Effector memory CD4-positive, alpha-beta T cell (primary cell): ENCODE results near the gene PWWP2B.
"Not testable (repeated sequence)": the region's sequence is repeated elsewhere in the genome, so short reads cannot be mapped to it uniquely, and the experiment has no call there.

ENCODE experiments used
- DNase-seq, 3 donors: peaks; one replicate each; pipeline ENCODE4 v3.0.0-alpha.2; 2020
- H3K27ac ChIP-seq: 2 replicates; pipeline ENCODE4 v1.7.0; 2013; ENCODE audit warnings: mild to moderate bottlenecking, low read length, moderate library complexity; ENCODE audit not compliant: insufficient read depth, poor library complexity, severe bottlenecking
- H3K27me3 ChIP-seq: replicated peaks from 2 replicates; pipeline ENCODE4 v1.7.0; 2013; ENCODE audit warnings: mild to moderate bottlenecking, low read length; ENCODE audit not compliant: insufficient read depth, control insufficient read depth, poor library complexity, severe bottlenecking
- H3K36me3 ChIP-seq: 2 replicates; pipeline ENCODE4 v1.7.0; 2013; ENCODE audit warnings: mild to moderate bottlenecking, low read length, moderate library complexity; ENCODE audit not compliant: control insufficient read depth, insufficient read depth
- H3K4me1 ChIP-seq: 2 replicates; pipeline ENCODE4 v1.7.0; 2013; ENCODE audit warnings: low read length, mild to moderate bottlenecking; ENCODE audit not compliant: control insufficient read depth, insufficient read depth, poor library complexity, severe bottlenecking
- H3K4me3 ChIP-seq: 2 replicates; pipeline ENCODE4 v1.7.0; 2013; ENCODE audit warnings: low read length, low read depth, mild to moderate bottlenecking; ENCODE audit not compliant: insufficient read depth, poor library complexity, severe bottlenecking
- H3K9me3 ChIP-seq: 2 replicates; pipeline ENCODE4 v1.7.0; 2013; ENCODE audit warnings: mild to moderate bottlenecking, low read length, moderate library complexity; ENCODE audit not compliant: control insufficient read depth
- total RNA-seq, 3 donors: gene quantifications; one replicate each; lab custom pipeline; 2026; lab: John Stamatoyannopoulos, UW

PWWP2B gene
- 11.4 to 20.2 (median 19.0) reads per million in 3 donors for total RNA-seq

- peak within 1 kb of the TSS; percentile 65 for H3K27ac ChIP-seq
- peak within 1 kb of the TSS; percentile 66 for H3K4me3 ChIP-seq
- H3K27me3 ChIP-seq: no peaks in the 10 kb centered on the region
- no peaks in the 10 kb centered on the region for H3K36me3 ChIP-seq
- peak; percentile 44 to 54 (median 45) for DNase-seq
- no peaks in the 10 kb centered on the region for H3K9me3 ChIP-seq
- peaks cover 19% of the 10 kb centered on the region for H3K4me1 ChIP-seq
Observed at GRCh38 chr10:132397036-132397541, at the start of gene PWWP2B. PWWP2B (plus strand) TSS chr10:132397200; CDS start chr10:132397227, 27 bp downstream.

GRCh38 chr10:132347211-132347930, 49.6 kb upstream of the PWWP2B start:
- Histone ChIP-seq H3K27ac (no peak overlapping the region), H3K36me3 (no peaks in the 10 kb centered on the region), H3K4me1 (no peaks in the 10 kb centered on the region), H3K9me3 (peaks cover under 1% of the 10 kb centered on the region), H3K27me3 (no peaks in the 10 kb centered on the region), H3K4me3 (no peak overlapping the region)
- no peak for DNase-seq

GRCh38 chr10:132347931-132348267, 49.1 kb upstream of the PWWP2B start:
- no peak for DNase-seq
- no peaks in the 10 kb centered on the region for H3K9me3 ChIP-seq
- H3K36me3 ChIP-seq: no peaks in the 10 kb centered on the region
- H3K4me1 ChIP-seq: no peaks in the 10 kb centered on the region
- H3K27ac ChIP-seq: no peak overlapping the region
- no peak overlapping the region for H3K4me3 ChIP-seq
- H3K27me3 ChIP-seq: no peaks in the 10 kb centered on the region

GRCh38 chr10:132349766-132350165, 47.2 kb upstream of the PWWP2B start:
- H3K27ac ChIP-seq: no peak overlapping the region
- no peak for DNase-seq

GRCh38 chr10:132350391-132350790, 46.6 kb upstream of the PWWP2B start:
- Histone ChIP-seq H3K27ac (no peak overlapping the region), H3K27me3 (no peaks in the 10 kb centered on the region), H3K9me3 (no peaks in the 10 kb centered on the region), H3K4me3 (no peak overlapping the region), H3K36me3 (no peaks in the 10 kb centered on the region), H3K4me1 (no peaks in the 10 kb centered on the region)
- no peak for DNase-seq

More at GRCh38 chr10:132349766-132350165, 47.2 kb upstream of the PWWP2B start:
- Histone ChIP-seq H3K27me3 (no peaks in the 10 kb centered on the region), H3K9me3 (no peaks in the 10 kb centered on the region), H3K4me1 (no peaks in the 10 kb centered on the region), H3K36me3 (no peaks in the 10 kb centered on the region), H3K4me3 (no peak overlapping the region)

- H3K27me3 ChIP-seq: no peaks in the 10 kb centered on the region
- no peaks in the 10 kb centered on the region for H3K9me3 ChIP-seq
- no peak overlapping the region for H3K27ac ChIP-seq
- H3K4me3 ChIP-seq: no peak overlapping the region
- no peaks in the 10 kb centered on the region for H3K36me3 ChIP-seq
- no peak for DNase-seq
- no peaks in the 10 kb centered on the region for H3K4me1 ChIP-seq
Observed at GRCh38 chr10:132350946-132351345, 46.1 kb upstream of the PWWP2B start.

GRCh38 chr10:132351611-132352010, 45.4 kb upstream of the PWWP2B start:
- no peak overlapping the region for H3K4me3 ChIP-seq
- no peaks in the 10 kb centered on the region for H3K9me3 ChIP-seq
- no peaks in the 10 kb centered on the region for H3K4me1 ChIP-seq
- H3K36me3 ChIP-seq: no peaks in the 10 kb centered on the region
- no peak overlapping the region for H3K27ac ChIP-seq
- DNase-seq: no peak
- H3K27me3 ChIP-seq: no peaks in the 10 kb centered on the region

- H3K4me1 ChIP-seq, H3K4me3 ChIP-seq: not testable (repeated sequence)
Observed at GRCh38 chr10:132352462-132353308, 44.3 kb upstream of the PWWP2B start.

GRCh38 chr10:132353456-132354355, 43.3 kb upstream of the PWWP2B start:
- H3K36me3 ChIP-seq: no peaks in the 10 kb centered on the region
- DNase-seq: no peak
- H3K4me1 ChIP-seq: no peaks in the 10 kb centered on the region

More at GRCh38 chr10:132352462-132353308, 44.3 kb upstream of the PWWP2B start:
- peak; percentile 35 to 61 (median 49) for DNase-seq
- not testable (repeated sequence) for H3K9me3 ChIP-seq, H3K27ac ChIP-seq, H3K27me3 ChIP-seq, H3K36me3 ChIP-seq

More at GRCh38 chr10:132353456-132354355, 43.3 kb upstream of the PWWP2B start:
- Histone ChIP-seq H3K27ac (no peak overlapping the region), H3K4me3 (no peak overlapping the region), H3K27me3 (no peaks in the 10 kb centered on the region), H3K9me3 (no peaks in the 10 kb centered on the region)
